ENCODE data around the gene MLH3.

DNA sequence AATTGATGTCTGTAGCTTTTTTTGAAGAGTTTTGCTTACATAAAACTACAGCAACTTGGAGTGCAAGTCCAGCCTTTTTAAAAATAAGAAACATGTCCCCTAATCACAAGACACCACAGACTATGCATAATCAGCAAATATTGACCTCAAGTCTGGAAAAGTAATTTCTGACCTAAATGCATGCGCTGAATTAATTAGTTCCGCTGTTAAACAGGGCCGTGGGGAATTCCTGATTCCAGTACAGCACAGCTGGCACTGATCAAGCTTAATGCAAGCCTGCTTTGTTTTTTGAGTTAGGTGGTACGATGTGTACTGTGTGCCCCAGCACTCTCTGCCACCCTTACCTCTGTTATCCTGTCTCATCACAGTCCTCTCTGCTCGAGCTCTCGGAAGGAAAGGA is 9.2 kb downstream of the MLH3 start:
- TF ChIP-seq, protein P1, sequence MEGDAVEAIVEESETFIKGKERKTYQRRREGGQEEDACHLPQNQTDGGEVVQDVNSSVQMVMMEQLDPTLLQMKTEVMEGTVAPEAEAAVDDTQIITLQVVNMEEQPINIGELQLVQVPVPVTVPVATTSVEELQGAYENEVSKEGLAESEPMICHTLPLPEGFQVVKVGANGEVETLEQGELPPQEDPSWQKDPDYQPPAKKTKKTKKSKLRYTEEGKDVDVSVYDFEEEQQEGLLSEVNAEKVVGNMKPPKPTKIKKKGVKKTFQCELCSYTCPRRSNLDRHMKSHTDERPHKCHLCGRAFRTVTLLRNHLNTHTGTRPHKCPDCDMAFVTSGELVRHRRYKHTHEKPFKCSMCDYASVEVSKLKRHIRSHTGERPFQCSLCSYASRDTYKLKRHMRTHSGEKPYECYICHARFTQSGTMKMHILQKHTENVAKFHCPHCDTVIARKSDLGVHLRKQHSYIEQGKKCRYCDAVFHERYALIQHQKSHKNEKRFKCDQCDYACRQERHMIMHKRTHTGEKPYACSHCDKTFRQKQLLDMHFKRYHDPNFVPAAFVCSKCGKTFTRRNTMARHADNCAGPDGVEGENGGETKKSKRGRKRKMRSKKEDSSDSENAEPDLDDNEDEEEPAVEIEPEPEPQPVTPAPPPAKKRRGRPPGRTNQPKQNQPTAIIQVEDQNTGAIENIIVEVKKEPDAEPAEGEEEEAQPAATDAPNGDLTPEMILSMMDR (IDR thresholded peaks at IDR 0.05; ENCODE audit: insufficient read depth, low read length): no peak
- TF ChIP-seq, protein P2, sequence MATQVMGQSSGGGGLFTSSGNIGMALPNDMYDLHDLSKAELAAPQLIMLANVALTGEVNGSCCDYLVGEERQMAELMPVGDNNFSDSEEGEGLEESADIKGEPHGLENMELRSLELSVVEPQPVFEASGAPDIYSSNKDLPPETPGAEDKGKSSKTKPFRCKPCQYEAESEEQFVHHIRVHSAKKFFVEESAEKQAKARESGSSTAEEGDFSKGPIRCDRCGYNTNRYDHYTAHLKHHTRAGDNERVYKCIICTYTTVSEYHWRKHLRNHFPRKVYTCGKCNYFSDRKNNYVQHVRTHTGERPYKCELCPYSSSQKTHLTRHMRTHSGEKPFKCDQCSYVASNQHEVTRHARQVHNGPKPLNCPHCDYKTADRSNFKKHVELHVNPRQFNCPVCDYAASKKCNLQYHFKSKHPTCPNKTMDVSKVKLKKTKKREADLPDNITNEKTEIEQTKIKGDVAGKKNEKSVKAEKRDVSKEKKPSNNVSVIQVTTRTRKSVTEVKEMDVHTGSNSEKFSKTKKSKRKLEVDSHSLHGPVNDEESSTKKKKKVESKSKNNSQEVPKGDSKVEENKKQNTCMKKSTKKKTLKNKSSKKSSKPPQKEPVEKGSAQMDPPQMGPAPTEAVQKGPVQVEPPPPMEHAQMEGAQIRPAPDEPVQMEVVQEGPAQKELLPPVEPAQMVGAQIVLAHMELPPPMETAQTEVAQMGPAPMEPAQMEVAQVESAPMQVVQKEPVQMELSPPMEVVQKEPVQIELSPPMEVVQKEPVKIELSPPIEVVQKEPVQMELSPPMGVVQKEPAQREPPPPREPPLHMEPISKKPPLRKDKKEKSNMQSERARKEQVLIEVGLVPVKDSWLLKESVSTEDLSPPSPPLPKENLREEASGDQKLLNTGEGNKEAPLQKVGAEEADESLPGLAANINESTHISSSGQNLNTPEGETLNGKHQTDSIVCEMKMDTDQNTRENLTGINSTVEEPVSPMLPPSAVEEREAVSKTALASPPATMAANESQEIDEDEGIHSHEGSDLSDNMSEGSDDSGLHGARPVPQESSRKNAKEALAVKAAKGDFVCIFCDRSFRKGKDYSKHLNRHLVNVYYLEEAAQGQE (IDR thresholded peaks at IDR 0.05; ENCODE audit: insufficient replicate concordance, low read depth): no peak
